Testis (tissue), 3 donors: ENCODE data around the gene MYO1F. TPM values are rescaled to one million over a fixed set of nuclear protein-coding genes. Genes with fewer than 3 reads are reported as not detected.

Experiments used
- DNase-seq: peaks from one replicate; pipeline ENCODE4 v3.0.0-alpha.2; 2019
- H3K27ac ChIP-seq, 2 donors: fragments of 200-600 bp; sonication (generic); one replicate each; pipeline ENCODE4 v1.5.1; 2019
- H3K27me3 ChIP-seq: fragments of 200-600 bp; sonication (generic); one replicate; pipeline ENCODE4 v1.5.1; 2019
- H3K36me3 ChIP-seq: fragments of 200-600 bp; sonication (generic); one replicate; pipeline ENCODE4 v1.5.1; 2017; ENCODE audit warnings: low read depth; ENCODE audit errors: missing control alignments
- H3K4me1 ChIP-seq: fragments of 200-600 bp; sonication (generic); one replicate; pipeline ENCODE4 v1.5.1; 2019
- H3K4me3 ChIP-seq, 2 donors: fragments of 200-600 bp; sonication (generic); one replicate each; pipeline ENCODE4 v1.5.1; 2017 to 2019
- H3K9me3 ChIP-seq: fragments of 200-600 bp; sonication (generic); one replicate; pipeline ENCODE4 v1.5.1; 2017
- POLR2A ChIP-seq: fragments of 450-650 bp; IDR thresholded peaks from one replicate; pipeline ENCODE4 v1.6.1; 2017; ENCODE audit warnings: antibody characterized with exemption, mild to moderate bottlenecking, moderate library complexity
- WGBS, 2 donors: methylation state at CpG; one replicate each; pipeline ENCODE4 v1.1.5; 2018; 5-methylcytosine and 5-hydroxymethylcytosine counted together
- intact Hi-C: fragments of 100-400 bp; cut with DNase I; formaldehyde crosslinking; loops from one replicate; pipeline ENCODE4 v1.15.1; 2023; ENCODE audit warnings: low total_unique reads
- polyA plus RNA-seq: library from polyadenylated mRNA; stranded (reverse); fragments of 350-450 nt; fragmentation: Illumina TruSeq; extraction: RNeasy Lipid Tissue Mini Kit (QIAGEN cat#74804); gene quantifications from one replicate; pipeline ENCODE4 v1.2.3, GENCODE V29; 2014; ENCODE audit warnings: low read depth, low replicate concordance; ENCODE audit not compliant: insufficient read depth
- total RNA-seq, 2 donors: library from RNA; depleted of rRNA; stranded (reverse); fragments of >200 nt; gene quantifications; one replicate each; pipeline ENCODE4 v1.2.3, GENCODE V29; 2016
- TF ChIP-seq, protein P1 (sequence below), 3 experiments: fragments of 450-650 bp in 2 of 3; fragments of 200-600 bp in 1 of 3; sonication (generic) in 1 of 3; IDR thresholded peaks; one replicate each; pipeline ENCODE4 v1.5.1; 2016 to 2019; ENCODE audit warnings: antibody characterized with exemption in 3 of 3, mild to moderate bottlenecking in 2 of 3, moderate library complexity in 1 of 3

MYO1F gene
- total and polyA plus RNA-seq, 3 donors from 2014 or later, result 4.7 to 6.7 (median 5.9) TPM

DNA sequence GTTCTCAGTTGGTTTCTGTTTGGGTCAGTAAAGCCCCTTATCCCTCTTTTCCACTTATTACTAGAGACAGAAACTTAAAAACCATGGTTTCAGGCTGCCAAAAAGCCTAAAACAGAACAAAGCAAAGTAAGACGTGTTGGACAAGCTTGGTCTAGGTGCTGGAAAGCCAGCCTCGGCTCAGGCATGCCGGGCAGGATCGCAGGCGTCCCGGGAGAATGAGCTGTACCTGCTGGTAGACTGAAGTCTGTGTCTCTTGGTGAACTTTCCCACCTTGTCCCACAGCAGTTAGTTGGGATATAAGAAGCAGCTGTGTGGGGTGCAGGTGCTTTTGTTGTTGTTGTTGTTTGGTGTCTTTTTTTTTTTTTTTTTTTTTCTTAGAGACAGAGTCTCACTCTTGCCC is 95.6 kb downstream of the MYO1F start:
- no peaks in the 10 kb centered on the region for H3K27me3 ChIP-seq
- intact Hi-C loops, result no loop called here
- WGBS, 2 donors, result 75 to 77% methylated on average over 6 of the region's 6 CpGs
- TF ChIP-seq, protein P1, sequence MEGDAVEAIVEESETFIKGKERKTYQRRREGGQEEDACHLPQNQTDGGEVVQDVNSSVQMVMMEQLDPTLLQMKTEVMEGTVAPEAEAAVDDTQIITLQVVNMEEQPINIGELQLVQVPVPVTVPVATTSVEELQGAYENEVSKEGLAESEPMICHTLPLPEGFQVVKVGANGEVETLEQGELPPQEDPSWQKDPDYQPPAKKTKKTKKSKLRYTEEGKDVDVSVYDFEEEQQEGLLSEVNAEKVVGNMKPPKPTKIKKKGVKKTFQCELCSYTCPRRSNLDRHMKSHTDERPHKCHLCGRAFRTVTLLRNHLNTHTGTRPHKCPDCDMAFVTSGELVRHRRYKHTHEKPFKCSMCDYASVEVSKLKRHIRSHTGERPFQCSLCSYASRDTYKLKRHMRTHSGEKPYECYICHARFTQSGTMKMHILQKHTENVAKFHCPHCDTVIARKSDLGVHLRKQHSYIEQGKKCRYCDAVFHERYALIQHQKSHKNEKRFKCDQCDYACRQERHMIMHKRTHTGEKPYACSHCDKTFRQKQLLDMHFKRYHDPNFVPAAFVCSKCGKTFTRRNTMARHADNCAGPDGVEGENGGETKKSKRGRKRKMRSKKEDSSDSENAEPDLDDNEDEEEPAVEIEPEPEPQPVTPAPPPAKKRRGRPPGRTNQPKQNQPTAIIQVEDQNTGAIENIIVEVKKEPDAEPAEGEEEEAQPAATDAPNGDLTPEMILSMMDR (IDR thresholded peaks at IDR 0.05), result no peak
- TF ChIP-seq POLR2A, result no peak
- no peak overlapping the region for H3K27ac ChIP-seq
- H3K36me3 ChIP-seq, result no peaks in the 10 kb centered on the region
- DNase-seq, result no peak
- no peaks in the 10 kb centered on the region for H3K9me3 ChIP-seq
- H3K4me1 ChIP-seq, result peaks cover 6% of the 10 kb centered on the region
- no peak overlapping the region for H3K4me3 ChIP-seq

DNA sequence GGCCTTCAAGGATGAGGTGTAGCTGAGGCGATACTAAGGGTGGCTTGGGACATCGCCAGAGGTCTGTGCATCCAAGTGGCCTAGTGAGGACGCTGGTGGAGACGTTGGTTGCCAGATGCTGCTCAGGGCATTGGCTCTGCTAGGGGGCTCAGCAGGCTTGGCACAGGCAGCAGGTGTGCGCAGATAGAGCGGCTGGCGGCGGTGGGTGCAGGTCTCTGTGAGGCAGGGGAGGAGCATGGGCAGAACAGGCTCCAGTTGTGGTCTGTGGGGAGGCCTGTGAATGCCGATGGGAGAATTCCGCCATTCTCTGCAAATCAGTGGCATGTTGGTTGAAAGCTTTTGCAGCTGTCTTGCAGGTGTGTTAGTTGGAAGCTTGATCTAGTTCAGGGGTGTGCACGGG is 96.0 kb downstream of the MYO1F start:
- no peak overlapping the region for H3K4me3 ChIP-seq
- H3K36me3 ChIP-seq, result no peaks in the 10 kb centered on the region
- no peak overlapping the region for H3K27ac ChIP-seq
- 57 to 62% methylated on average over 10 to 11 of the region's 11 CpGs for WGBS, 2 donors
- peaks cover 6% of the 10 kb centered on the region for H3K4me1 ChIP-seq
- no peak for DNase-seq
- intact Hi-C loops, result no loop called here
- no peaks in the 10 kb centered on the region for H3K27me3 ChIP-seq
- no peak for TF ChIP-seq POLR2A
- TF ChIP-seq, protein P1 (IDR thresholded peaks at IDR 0.05), result no peak
- no peaks in the 10 kb centered on the region for H3K9me3 ChIP-seq

DNA sequence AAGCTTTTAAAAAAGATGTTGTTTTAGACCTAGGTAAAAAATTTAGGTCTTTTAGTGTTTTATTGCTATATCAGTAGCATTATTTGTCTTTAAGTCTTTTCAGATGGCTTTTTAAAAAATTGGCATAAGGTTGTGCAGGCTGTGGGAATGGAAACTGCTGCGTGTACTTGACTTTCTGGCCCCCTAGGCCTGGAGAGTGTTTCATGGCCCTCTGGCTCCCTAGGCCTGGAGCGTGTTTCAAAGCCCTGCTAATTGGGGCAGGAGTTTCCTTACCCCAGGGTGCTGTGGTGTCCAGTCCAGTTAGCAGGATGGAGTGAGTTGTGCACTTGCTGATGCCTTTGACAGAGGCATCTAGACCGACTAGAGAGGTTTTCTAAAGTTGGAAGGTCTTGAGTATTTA is 98.6 kb downstream of the MYO1F start:
- H3K4me3 ChIP-seq, result no peak overlapping the region
- no peak overlapping the region for H3K27ac ChIP-seq
- 41 to 48% methylated on average over 3 of the region's 3 CpGs for WGBS, 2 donors
- H3K36me3 ChIP-seq, result no peaks in the 10 kb centered on the region
- peaks cover 6% of the 10 kb centered on the region for H3K4me1 ChIP-seq
- DNase-seq, result no peak
- no peaks in the 10 kb centered on the region for H3K9me3 ChIP-seq
- intact Hi-C loops, result no loop called here
- no peaks in the 10 kb centered on the region for H3K27me3 ChIP-seq
- TF ChIP-seq POLR2A, result no peak
- TF ChIP-seq, protein P1 (IDR thresholded peaks at IDR 0.05), result no peak

DNA sequence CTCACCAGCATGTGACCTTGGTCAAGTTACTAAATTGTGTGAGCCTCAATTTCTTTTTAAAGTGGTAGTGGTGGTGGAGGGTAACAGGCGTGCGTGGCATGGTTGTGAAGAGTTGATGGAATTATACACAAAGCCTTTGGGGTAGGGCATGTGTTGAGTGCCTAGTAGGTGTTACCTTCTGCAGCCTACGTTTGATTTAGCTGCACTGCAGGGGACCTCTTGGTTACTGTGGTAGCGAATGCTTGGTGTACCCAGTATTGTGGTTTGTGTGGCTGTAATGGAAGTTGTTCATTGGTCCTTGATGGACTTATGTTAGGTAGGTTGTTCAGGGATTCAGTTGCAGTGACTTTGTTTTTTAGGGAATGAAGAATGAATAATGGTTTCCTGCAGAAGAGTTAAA is 99.4 kb downstream of the MYO1F start:
- no peaks in the 10 kb centered on the region for H3K9me3 ChIP-seq
- no peak overlapping the region for H3K27ac ChIP-seq
- H3K27me3 ChIP-seq, result no peaks in the 10 kb centered on the region
- H3K4me3 ChIP-seq, result no peak overlapping the region
- TF ChIP-seq POLR2A, result no peak
- TF ChIP-seq, protein P1 (IDR thresholded peaks at IDR 0.05), result no peak
- intact Hi-C loops, result no loop called here
- DNase-seq, result no peak
- H3K36me3 ChIP-seq, result no peaks in the 10 kb centered on the region
- H3K4me1 ChIP-seq, result peaks cover 6% of the 10 kb centered on the region
- 81 to 88% methylated on average over 4 of the region's 4 CpGs for WGBS, 2 donors

DNA sequence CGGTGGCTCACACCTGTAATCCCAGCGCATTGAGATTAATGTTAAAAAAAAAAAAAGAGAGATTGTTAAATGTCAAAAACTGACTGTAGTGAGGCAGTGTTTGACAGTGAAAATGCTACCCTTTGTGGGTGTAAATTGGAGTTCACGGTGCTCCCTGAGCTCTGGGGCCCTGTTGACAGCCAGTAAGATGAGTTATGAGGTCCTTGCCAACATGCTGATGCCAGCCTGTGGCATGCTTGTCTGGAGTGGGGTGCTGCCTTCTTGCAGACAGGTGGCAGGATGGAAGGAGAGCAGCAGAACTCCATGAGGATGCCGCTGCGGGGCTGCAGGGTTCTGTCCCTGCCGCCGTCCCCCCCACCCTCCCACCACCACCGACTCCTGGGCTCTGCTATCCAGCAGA is 100.7 kb downstream of the MYO1F start:
- Histone ChIP-seq H3K9me3 (no peaks in the 10 kb centered on the region), H3K4me3 (no peak overlapping the region), H3K27me3 (no peaks in the 10 kb centered on the region), H3K36me3 (no peaks in the 10 kb centered on the region), H3K27ac (no peak overlapping the region), H3K4me1 (peaks cover 8% of the 10 kb centered on the region)
- 77 to 82% methylated on average over 8 of the region's 8 CpGs for WGBS, 2 donors
- no peak for DNase-seq
- intact Hi-C loops, result no loop called here
- TF ChIP-seq, protein P1 (IDR thresholded peaks at IDR 0.05), result no peak
- TF ChIP-seq POLR2A, result no peak
